ENCODE results near the gene IER2. TPM values are rescaled to one million over a fixed set of nuclear protein-coding genes. Genes with fewer than 3 reads are reported as not detected.

IER2 gene
- total and polyA plus RNA-seq, 9 of the 15 experiments (the other 6 are each of a cell fraction or from before 2014, with no cell fraction given): 4.5 to 205 (median 23.7) TPM

DNA sequence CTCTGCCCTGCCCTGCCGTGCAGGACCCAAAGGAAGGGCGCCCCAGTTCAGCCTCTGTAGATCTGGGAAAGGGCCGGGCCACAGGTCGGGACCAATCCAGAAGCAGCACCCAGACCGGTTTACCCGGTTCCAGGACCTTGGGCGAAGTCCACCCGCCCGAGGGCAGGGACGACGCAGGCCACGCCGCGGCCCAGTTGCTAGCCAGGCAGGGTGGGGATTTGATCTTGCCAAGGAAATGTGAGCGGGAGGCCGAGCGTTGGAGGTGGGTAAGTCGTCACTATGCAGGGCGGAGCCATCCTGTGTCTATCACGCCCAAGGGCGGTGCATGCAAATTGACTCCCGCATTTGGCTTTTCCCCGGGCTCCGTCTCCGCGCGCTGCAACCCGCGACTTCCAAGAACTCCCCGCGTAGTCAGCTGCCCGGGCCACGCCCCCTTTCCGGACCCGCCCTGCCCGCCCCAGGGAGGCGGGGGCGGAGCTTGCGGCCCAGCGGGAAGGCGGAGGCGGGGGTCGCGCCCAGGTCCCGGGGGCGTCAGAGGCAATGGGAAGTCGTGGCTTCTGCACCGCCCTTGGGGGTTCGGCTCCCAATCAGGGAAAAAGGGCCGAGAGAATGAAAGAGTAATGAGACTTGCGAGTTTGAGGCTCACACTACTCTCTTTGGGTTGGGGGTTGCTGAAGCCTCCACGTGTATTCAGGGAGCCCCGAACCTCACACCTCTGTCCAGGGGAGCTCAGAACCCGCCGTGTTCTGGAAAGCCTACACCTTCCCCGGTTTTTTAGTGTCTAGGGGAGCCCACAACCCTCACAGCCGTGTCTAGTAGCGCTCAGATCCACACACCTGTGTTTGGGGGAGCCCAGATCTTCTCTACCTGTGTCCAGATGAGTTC lies 12.8 kb downstream of the IER2 start (continued):
- TF ChIP-seq MAZ (CRISPR knock-in tag; conservative IDR thresholded peaks at IDR 0.05 in 1 of 2, IDR thresholded peaks at IDR 0.05 in 1 of 2) (peak; percentile 82 to 83; a peak in 3 of 4 replicates), RUNX1 (IDR thresholded peaks at IDR 0.05; ENCODE audit: low read depth) (0 out of 2 replicates have a peak, but pooled peaks have one; percentile 22), RREB1 (CRISPR knock-in tag; IDR thresholded peaks at IDR 0.05) (peak; percentile 18; the same call in 1 of the 2 replicates), ZNF354B (CRISPR knock-in tag; IDR thresholded peaks at IDR 0.05) (no peak), SPI1 (IDR thresholded peaks at IDR 0.05; ENCODE audit: borderline replicate concordance, low read depth, low read length) (0 out of 2 replicates have a peak, but pooled peaks have one; percentile 2), L3MBTL2 (IDR thresholded peaks at IDR 0.05) (peak; percentile 70; the same call in 1 of the 2 replicates), SMARCA5 (IDR thresholded peaks at IDR 0.05) (peak; percentile 9; the same call in 1 of the 2 replicates), ZNF24 (IDR thresholded peaks at IDR 0.05) (peak; percentile 76; the same call in 1 of the 2 replicates), KDM5B (IDR thresholded peaks at IDR 0.05; ENCODE audit: insufficient replicate concordance, low read depth, low read length) (peak; percentile 91), ZKSCAN1 (IDR thresholded peaks at IDR 0.05; ENCODE audit: low read depth, low read length) (0 out of 2 replicates have a peak, but pooled peaks have one; percentile 28), ZSCAN32 (CRISPR knock-in tag; IDR thresholded peaks at IDR 0.05) (peak; percentile 38; the same call in 1 of the 2 replicates)
- TF ChIP-seq, protein P1, sequence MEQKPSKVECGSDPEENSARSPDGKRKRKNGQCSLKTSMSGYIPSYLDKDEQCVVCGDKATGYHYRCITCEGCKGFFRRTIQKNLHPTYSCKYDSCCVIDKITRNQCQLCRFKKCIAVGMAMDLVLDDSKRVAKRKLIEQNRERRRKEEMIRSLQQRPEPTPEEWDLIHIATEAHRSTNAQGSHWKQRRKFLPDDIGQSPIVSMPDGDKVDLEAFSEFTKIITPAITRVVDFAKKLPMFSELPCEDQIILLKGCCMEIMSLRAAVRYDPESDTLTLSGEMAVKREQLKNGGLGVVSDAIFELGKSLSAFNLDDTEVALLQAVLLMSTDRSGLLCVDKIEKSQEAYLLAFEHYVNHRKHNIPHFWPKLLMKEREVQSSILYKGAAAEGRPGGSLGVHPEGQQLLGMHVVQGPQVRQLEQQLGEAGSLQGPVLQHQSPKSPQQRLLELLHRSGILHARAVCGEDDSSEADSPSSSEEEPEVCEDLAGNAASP (IDR thresholded peaks at IDR 0.05): no peak
- TF ChIP-seq, protein P2, sequence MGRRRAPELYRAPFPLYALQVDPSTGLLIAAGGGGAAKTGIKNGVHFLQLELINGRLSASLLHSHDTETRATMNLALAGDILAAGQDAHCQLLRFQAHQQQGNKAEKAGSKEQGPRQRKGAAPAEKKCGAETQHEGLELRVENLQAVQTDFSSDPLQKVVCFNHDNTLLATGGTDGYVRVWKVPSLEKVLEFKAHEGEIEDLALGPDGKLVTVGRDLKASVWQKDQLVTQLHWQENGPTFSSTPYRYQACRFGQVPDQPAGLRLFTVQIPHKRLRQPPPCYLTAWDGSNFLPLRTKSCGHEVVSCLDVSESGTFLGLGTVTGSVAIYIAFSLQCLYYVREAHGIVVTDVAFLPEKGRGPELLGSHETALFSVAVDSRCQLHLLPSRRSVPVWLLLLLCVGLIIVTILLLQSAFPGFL (CRISPR knock-in tag; IDR thresholded peaks at IDR 0.05): no peak
- TF ChIP-seq, protein P3, sequence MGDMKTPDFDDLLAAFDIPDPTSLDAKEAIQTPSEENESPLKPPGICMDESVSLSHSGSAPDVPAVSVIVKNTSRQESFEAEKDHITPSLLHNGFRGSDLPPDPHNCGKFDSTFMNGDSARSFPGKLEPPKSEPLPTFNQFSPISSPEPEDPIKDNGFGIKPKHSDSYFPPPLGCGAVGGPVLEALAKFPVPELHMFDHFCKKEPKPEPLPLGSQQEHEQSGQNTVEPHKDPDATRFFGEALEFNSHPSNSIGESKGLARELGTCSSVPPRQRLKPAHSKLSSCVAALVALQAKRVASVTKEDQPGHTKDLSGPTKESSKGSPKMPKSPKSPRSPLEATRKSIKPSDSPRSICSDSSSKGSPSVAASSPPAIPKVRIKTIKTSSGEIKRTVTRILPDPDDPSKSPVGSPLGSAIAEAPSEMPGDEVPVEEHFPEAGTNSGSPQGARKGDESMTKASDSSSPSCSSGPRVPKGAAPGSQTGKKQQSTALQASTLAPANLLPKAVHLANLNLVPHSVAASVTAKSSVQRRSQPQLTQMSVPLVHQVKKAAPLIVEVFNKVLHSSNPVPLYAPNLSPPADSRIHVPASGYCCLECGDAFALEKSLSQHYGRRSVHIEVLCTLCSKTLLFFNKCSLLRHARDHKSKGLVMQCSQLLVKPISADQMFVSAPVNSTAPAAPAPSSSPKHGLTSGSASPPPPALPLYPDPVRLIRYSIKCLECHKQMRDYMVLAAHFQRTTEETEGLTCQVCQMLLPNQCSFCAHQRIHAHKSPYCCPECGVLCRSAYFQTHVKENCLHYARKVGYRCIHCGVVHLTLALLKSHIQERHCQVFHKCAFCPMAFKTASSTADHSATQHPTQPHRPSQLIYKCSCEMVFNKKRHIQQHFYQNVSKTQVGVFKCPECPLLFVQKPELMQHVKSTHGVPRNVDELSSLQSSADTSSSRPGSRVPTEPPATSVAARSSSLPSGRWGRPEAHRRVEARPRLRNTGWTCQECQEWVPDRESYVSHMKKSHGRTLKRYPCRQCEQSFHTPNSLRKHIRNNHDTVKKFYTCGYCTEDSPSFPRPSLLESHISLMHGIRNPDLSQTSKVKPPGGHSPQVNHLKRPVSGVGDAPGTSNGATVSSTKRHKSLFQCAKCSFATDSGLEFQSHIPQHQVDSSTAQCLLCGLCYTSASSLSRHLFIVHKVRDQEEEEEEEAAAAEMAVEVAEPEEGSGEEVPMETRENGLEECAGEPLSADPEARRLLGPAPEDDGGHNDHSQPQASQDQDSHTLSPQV (IDR thresholded peaks at IDR 0.05): peak; percentile 73
